Chondrocyte (in vitro differentiated cells): ENCODE measurements around the gene PCCA. TPM values are rescaled to one million over a fixed set of nuclear protein-coding genes. Genes with fewer than 3 reads are reported as not detected.

Experiments
- DNase-seq: peaks from one replicate; pipeline ENCODE4 v3.0.0; 2021; ENCODE audit warnings: mixed read lengths, low spot score
- H3K27ac Mint-ChIP-seq: one replicate; pipeline ENCODE4 v1.8.0; 2021; ENCODE audit warnings: mild to moderate bottlenecking, moderate library complexity, mixed read lengths; ENCODE audit not compliant: unreplicated experiment
- H3K27me3 Mint-ChIP-seq: 2 replicates; pipeline ENCODE4 v1.8.0; 2021; ENCODE audit warnings: low read depth, mixed read lengths
- H3K36me3 Mint-ChIP-seq: 2 replicates; pipeline ENCODE4 v1.8.0; 2021; ENCODE audit warnings: low read depth, mixed read lengths
- H3K4me1 Mint-ChIP-seq: 2 replicates; pipeline ENCODE4 v1.8.0; 2021; ENCODE audit warnings: low read depth, mild to moderate bottlenecking, mixed read lengths
- H3K4me3 Mint-ChIP-seq: one replicate; pipeline ENCODE4 v1.8.0; 2021; ENCODE audit warnings: mild to moderate bottlenecking, moderate library complexity, mixed read lengths; ENCODE audit not compliant: unreplicated experiment
- H3K9me3 Mint-ChIP-seq: 2 replicates; pipeline ENCODE4 v1.8.0; 2021; ENCODE audit warnings: low read depth, mixed read lengths
- CTCF ChIP-seq: fragments of 200-600 bp; sonication (generic); IDR thresholded peaks from 2 replicates; pipeline ENCODE4 v1.5.0; 2021; ENCODE audit warnings: antibody characterized with exemption, mild to moderate bottlenecking, moderate library complexity
- total RNA-seq: library from RNA; stranded (reverse); gene quantifications from 3 replicates; pipeline ENCODE4 v1.2.1, GENCODE V29; 2021

The PCCA gene
- total RNA-seq, 1 donor from 2014 or later: 15.1 TPM

- Mint-ChIP-seq H3K36me3 (peaks cover 3% of the 10 kb centered on the region), H3K4me3 (no peak overlapping the region), H3K4me1 (peaks cover 11% of the 10 kb centered on the region), H3K27ac (no peak overlapping the region), H3K27me3 (no peaks in the 10 kb centered on the region), H3K9me3 (peaks cover 7% of the 10 kb centered on the region)
- TF ChIP-seq CTCF: no peak
- no peak for DNase-seq
Observed at GRCh38 chr13:100458673-100459072, 369.8 kb downstream of the PCCA start.

GRCh38 chr13:100459747-100460146, 370.9 kb downstream of the PCCA start:
- peaks cover 12% of the 10 kb centered on the region for H3K4me1 Mint-ChIP-seq
- DNase-seq: no peak
- no peak overlapping the region for H3K27ac Mint-ChIP-seq
- H3K9me3 Mint-ChIP-seq: peaks cover 7% of the 10 kb centered on the region
- no peak overlapping the region for H3K4me3 Mint-ChIP-seq
- no peak for TF ChIP-seq CTCF
- peaks cover 3% of the 10 kb centered on the region for H3K36me3 Mint-ChIP-seq
- H3K27me3 Mint-ChIP-seq: no peaks in the 10 kb centered on the region

- Mint-ChIP-seq H3K9me3 (peaks cover 7% of the 10 kb centered on the region), H3K27me3 (no peaks in the 10 kb centered on the region), H3K4me3 (no peak overlapping the region), H3K36me3 (peaks cover 3% of the 10 kb centered on the region), H3K4me1 (peaks cover 7% of the 10 kb centered on the region), H3K27ac (no peak overlapping the region)
- no peak for DNase-seq
- no peak for TF ChIP-seq CTCF
Observed at GRCh38 chr13:100460266-100460665, 371.4 kb downstream of the PCCA start.

GRCh38 chr13:100460791-100461190, 371.9 kb downstream of the PCCA start:
- Mint-ChIP-seq H3K27me3 (no peaks in the 10 kb centered on the region), H3K27ac (no peak overlapping the region), H3K36me3 (peaks cover 3% of the 10 kb centered on the region), H3K9me3 (peaks cover 7% of the 10 kb centered on the region), H3K4me3 (no peak overlapping the region), H3K4me1 (peaks cover 6% of the 10 kb centered on the region)
- DNase-seq: no peak
- TF ChIP-seq CTCF: no peak

GRCh38 chr13:100461309-100462030, 372.6 kb downstream of the PCCA start:
- TF ChIP-seq CTCF: no peak
- peaks cover 7% of the 10 kb centered on the region for H3K9me3 Mint-ChIP-seq
- no peaks in the 10 kb centered on the region for H3K27me3 Mint-ChIP-seq
- H3K36me3 Mint-ChIP-seq: peaks cover 3% of the 10 kb centered on the region
- DNase-seq: no peak
- no peak overlapping the region for H3K27ac Mint-ChIP-seq
- peaks cover 6% of the 10 kb centered on the region for H3K4me1 Mint-ChIP-seq
- no peak overlapping the region for H3K4me3 Mint-ChIP-seq
